AG10803 (cell line): ENCODE results near the gene ZNF407.
A peak's percentile ranks its signal among the peaks of the same experiment; 100 is the strongest.

Experiments used
- DNase-seq: peaks from one replicate; pipeline ENCODE4 v3.0.0; 2010; ENCODE audit warnings: low read depth
- H3K4me3 ChIP-seq: 2 replicates; pipeline ENCODE4 v1.5.1; 2011; ENCODE audit warnings: mild to moderate bottlenecking, low read length, control low read depth
- CTCF ChIP-seq: conservative IDR thresholded peaks from 2 replicates; pipeline ENCODE4 v1.5.1; 2011; ENCODE audit warnings: mild to moderate bottlenecking, low read length, control low read depth, inconsistent platforms

ZNF407 gene

GRCh38 chr18:74826572-74826971 lies 228.9 kb downstream of the ZNF407 start:
- TF ChIP-seq CTCF: no peak
- DNase-seq: no peak
- H3K4me3 ChIP-seq: no peak overlapping the region

- no peak for TF ChIP-seq CTCF
- DNase-seq: no peak
- H3K4me3 ChIP-seq: no peak overlapping the region
Measured at GRCh38 chr18:74828200-74828599, 230.5 kb downstream of the ZNF407 start.

- no peak for TF ChIP-seq CTCF
- H3K4me3 ChIP-seq: no peak overlapping the region
- no peak for DNase-seq
Measured at GRCh38 chr18:74831571-74832250, 234.0 kb downstream of the ZNF407 start.

GRCh38 chr18:74832381-74832780 lies 234.7 kb downstream of the ZNF407 start:
- no peak for TF ChIP-seq CTCF

GRCh38 chr18:74832999-74833398 lies 235.3 kb downstream of the ZNF407 start:
- DNase-seq: peak; percentile 2
- no peak for TF ChIP-seq CTCF
- H3K4me3 ChIP-seq: no peak overlapping the region

More at GRCh38 chr18:74832381-74832780, 234.7 kb downstream of the ZNF407 start:
- no peak for DNase-seq
- no peak overlapping the region for H3K4me3 ChIP-seq

- no peak for DNase-seq
- TF ChIP-seq CTCF: no peak
- no peak overlapping the region for H3K4me3 ChIP-seq
Measured at GRCh38 chr18:74834424-74835309, 237.0 kb downstream of the ZNF407 start.
